ENCODE results near the gene ABCA13. TPM values are rescaled to one million over a fixed set of nuclear protein-coding genes. Genes with fewer than 3 reads are reported as not detected.

Gene ABCA13
- total and polyA plus RNA-seq, 2 experiments from 2014 or later = 0.21 to 0.50 TPM

DNA sequence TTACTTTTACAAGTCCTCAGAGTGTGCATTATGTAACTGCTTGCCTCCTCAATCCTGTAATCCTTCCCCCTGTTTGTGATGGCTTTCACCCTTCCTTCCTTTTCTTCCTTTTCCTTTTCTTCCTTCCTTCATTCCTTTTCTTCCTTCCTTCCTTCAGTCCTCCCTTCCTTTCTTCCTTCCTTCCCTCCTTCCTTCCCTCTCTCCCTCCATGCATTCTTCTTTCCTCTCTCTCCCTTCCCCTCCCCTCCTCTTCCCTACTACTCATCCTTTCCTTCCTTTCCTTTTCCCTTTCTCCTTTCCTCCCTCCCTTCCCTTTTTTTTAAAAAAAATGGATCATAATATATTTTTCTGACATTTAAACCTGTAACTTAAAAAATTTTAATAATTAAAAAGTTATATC, 22.2 kb upstream of the ABCA13 start:
- no peak overlapping the region for H3K4me3 ChIP-seq
- H3K36me3 ChIP-seq = no peaks in the 10 kb centered on the region
- DNase-seq (ENCODE audit: low read depth in 1 of 2, low spot score in 1 of 2) = no peak
- no peaks in the 10 kb centered on the region for H3K4me1 ChIP-seq (ENCODE audit: low read depth)
- no peaks in the 10 kb centered on the region for H3K27me3 ChIP-seq
- no peak for TF ChIP-seq CTCF (IDR thresholded peaks at IDR 0.05; ENCODE audit: low read depth, low read length)
- H3K9me3 ChIP-seq (ENCODE audit: low read depth) = no peaks in the 10 kb centered on the region
- H3K27ac ChIP-seq = no peak overlapping the region

- Histone ChIP-seq H3K36me3 (no peaks in the 10 kb centered on the region), H3K4me1 (ENCODE audit: low read depth) (no peaks in the 10 kb centered on the region), H3K27me3 (no peaks in the 10 kb centered on the region), H3K4me3 (no peak overlapping the region), H3K27ac (no peak overlapping the region), H3K9me3 (ENCODE audit: low read depth) (no peaks in the 10 kb centered on the region)
- no peak for TF ChIP-seq CTCF (IDR thresholded peaks at IDR 0.05; ENCODE audit: low read depth, low read length)
- no peak for DNase-seq (ENCODE audit: low read depth in 1 of 2, low spot score in 1 of 2)
Measured at GRCh38 chr7:48150086-48150485, 21.2 kb upstream of the ABCA13 start.

DNA sequence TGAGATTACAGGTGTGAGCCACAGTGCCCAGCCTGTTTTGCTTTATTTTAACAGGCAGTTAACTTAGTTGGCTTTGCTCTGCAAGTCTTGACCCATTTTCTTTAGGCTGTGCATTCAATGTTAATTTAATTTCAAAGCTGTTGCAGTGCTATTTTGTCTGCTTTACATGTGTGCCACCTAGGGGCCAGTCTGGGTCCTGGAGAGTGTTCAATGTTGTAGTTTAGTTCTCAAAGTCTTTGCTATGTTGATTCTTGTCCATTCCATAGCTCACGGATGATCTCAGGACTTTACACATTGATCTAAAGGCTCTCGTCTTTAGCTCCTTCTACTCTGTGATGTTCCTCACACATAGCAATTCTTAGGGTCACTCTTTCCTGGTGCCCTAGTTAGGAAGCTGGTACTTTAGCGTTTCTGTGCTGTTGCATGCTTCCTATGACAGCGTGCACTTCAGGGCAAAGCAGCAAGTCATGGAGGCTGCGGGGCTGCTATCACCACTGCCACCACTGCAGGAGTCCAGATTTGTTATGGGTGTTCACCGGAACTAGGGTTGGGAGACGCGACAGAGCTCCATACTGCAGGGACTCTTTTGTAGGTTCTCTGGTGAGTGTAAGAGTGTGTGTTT, 16.4 kb upstream of the ABCA13 start:
- no peak overlapping the region for H3K27ac ChIP-seq
- no peaks in the 10 kb centered on the region for H3K27me3 ChIP-seq
- no peaks in the 10 kb centered on the region for H3K4me1 ChIP-seq (ENCODE audit: low read depth)
- H3K9me3 ChIP-seq (ENCODE audit: low read depth) = no peaks in the 10 kb centered on the region
- no peaks in the 10 kb centered on the region for H3K36me3 ChIP-seq
- H3K4me3 ChIP-seq = no peak overlapping the region
- TF ChIP-seq CTCF (IDR thresholded peaks at IDR 0.05; ENCODE audit: low read depth, low read length) = peak; percentile 74
- peak; percentile 33 to 64 for DNase-seq (ENCODE audit: low read depth in 1 of 2, low spot score in 1 of 2)

DNA sequence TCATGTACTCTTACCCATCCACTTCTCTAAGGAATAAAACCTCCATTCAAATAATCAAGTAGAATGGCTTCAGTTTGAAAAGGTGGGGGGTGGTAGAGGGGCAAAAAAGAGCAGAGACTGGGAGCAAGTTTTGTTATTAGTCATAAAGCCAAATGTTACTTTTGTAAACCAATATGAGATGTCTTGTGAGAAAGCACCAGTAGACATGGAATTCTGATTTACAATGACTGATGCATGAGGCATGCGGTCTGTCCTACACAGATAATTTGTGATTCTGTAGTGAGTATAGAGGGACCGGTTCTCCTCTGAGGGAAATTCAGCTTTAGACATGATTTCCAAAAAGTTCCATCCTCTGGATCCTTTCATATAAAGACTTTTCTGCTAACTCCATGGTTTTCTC, 12.9 kb upstream of the ABCA13 start:
- no peaks in the 10 kb centered on the region for H3K36me3 ChIP-seq
- TF ChIP-seq CTCF (IDR thresholded peaks at IDR 0.05; ENCODE audit: low read depth, low read length) = no peak
- no peaks in the 10 kb centered on the region for H3K4me1 ChIP-seq (ENCODE audit: low read depth)
- no peaks in the 10 kb centered on the region for H3K27me3 ChIP-seq
- DNase-seq (ENCODE audit: low read depth in 1 of 2, low spot score in 1 of 2) = no peak
- H3K27ac ChIP-seq = no peak overlapping the region
- H3K4me3 ChIP-seq = no peak overlapping the region
- no peaks in the 10 kb centered on the region for H3K9me3 ChIP-seq (ENCODE audit: low read depth)

DNA sequence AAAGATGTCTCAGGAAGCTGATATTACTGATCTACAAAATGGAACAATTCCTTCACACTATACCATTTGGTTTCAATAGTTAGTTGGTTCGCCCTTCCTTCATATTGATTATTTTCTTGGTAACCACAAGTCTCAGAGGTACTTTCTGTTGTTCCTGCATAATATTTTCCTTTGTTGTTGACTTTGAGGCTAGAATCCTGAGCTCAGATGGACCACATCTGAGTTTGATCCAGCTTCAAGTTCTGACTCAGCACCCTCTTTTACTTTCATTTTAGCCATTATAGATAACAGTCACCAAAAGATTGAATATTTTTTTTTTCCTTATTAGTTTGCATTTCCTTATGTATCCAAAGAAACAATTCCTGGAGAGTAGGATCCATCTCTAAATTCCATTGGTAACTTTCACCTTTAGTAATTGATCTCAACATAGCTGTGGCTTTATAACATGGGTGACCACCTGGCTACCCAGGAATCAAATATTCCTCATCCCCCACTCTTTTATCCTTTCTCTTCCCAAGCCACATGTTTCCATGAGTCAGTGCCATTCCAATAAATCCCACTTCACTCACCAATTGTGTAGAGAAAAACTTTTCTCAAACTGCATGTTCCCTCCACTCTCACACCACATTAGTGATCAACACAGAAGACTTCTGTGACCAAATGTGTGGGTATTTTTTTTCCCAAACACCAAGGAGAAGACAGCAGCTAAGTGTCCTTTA, 9.7 kb upstream of the ABCA13 start:
- Histone ChIP-seq H3K4me3 (no peak overlapping the region), H3K36me3 (no peaks in the 10 kb centered on the region), H3K27ac (no peak overlapping the region), H3K4me1 (ENCODE audit: low read depth) (no peaks in the 10 kb centered on the region), H3K9me3 (ENCODE audit: low read depth) (no peaks in the 10 kb centered on the region), H3K27me3 (no peaks in the 10 kb centered on the region)
- no peak for DNase-seq (ENCODE audit: low read depth in 1 of 2, low spot score in 1 of 2)
- no peak for TF ChIP-seq CTCF (IDR thresholded peaks at IDR 0.05; ENCODE audit: low read depth, low read length)

Data from cardiac muscle cell (in vitro differentiated cells and primary cell).